K562 (cell line): ENCODE measurements around the gene AGO4.

Source experiments
- BHLHE40 ChIP-seq: IDR thresholded peaks from 2 replicates; pipeline ENCODE4 v1.6.1; 2011; ENCODE audit warnings: low read length, improper control_type of control experiment
- EP300 ChIP-seq: IDR thresholded peaks from 2 replicates; pipeline ENCODE4 v1.6.1; 2012; ENCODE audit warnings: low read length, improper control_type of control experiment
- NRF1 ChIP-seq, 2 experiments: fragments of 450-650 bp; IDR thresholded peaks in 1 of 2; conservative IDR thresholded peaks in 1 of 2; 2 replicates each; pipeline ENCODE4 v1.6.1; 2014; ENCODE audit warnings: mild to moderate bottlenecking in 2 of 2
- YY1 ChIP-seq, 3 experiments: IDR thresholded peaks; 2 replicates each; pipeline ENCODE4 v1.6.1; 2011; ENCODE audit warnings: low read length in 2 of 3, mild to moderate bottlenecking in 2 of 3, moderate library complexity in 2 of 3, borderline replicate concordance in 1 of 3, control low read depth in 1 of 3, low read depth in 1 of 3; ENCODE audit not compliant: insufficient read depth in 3 of 3, insufficient replicate concordance in 2 of 3, control insufficient read depth in 1 of 3, insufficient read length in 1 of 3; ENCODE audit errors: extremely low read depth in 1 of 3
- ZNF280B ChIP-seq: fragments of 250-450 bp; sonication (Bioruptor Pico); IDR thresholded peaks from 2 replicates; pipeline ENCODE4 v1.5.1; 2021; ENCODE audit warnings: mild to moderate bottlenecking
- TF ChIP-seq, protein P1 (sequence below), 3 experiments: IDR thresholded peaks in 2 of 3; conservative IDR thresholded peaks in 1 of 3; 2 replicates each; pipeline ENCODE4 v1.5.1; 2011 to 2012; ENCODE audit warnings: low read length in 3 of 3, mild to moderate bottlenecking in 3 of 3, control low read depth in 2 of 3, improper control_type of control experiment in 1 of 3, inconsistent platforms in 1 of 3, low read depth in 1 of 3, mixed read lengths in 1 of 3, moderate library complexity in 1 of 3; ENCODE audit not compliant: insufficient read depth in 2 of 3

GRCh38 chr1:35881850-35882273 lies 74.0 kb downstream of the AGO4 start:
- peak; percentile 76 for TF ChIP-seq BHLHE40
- no peak for TF ChIP-seq YY1 (IDR thresholded peaks at IDR 0.05; ENCODE audit: borderline replicate concordance in 1 of 3, control insufficient read depth in 1 of 3, extremely low read depth in 1 of 3, insufficient read depth in 3 of 3, insufficient read length in 1 of 3, insufficient replicate concordance in 2 of 3, low read depth in 1 of 3, low read length in 2 of 3)
- no peak for TF ChIP-seq NRF1 (conservative IDR thresholded peaks at IDR 0.05 in 1 of 2, IDR thresholded peaks at IDR 0.05 in 1 of 2)
- peak; percentile 75 for TF ChIP-seq EP300
- TF ChIP-seq ZNF280B (CRISPR knock-in tag) = no peak
- TF ChIP-seq, protein P1, sequence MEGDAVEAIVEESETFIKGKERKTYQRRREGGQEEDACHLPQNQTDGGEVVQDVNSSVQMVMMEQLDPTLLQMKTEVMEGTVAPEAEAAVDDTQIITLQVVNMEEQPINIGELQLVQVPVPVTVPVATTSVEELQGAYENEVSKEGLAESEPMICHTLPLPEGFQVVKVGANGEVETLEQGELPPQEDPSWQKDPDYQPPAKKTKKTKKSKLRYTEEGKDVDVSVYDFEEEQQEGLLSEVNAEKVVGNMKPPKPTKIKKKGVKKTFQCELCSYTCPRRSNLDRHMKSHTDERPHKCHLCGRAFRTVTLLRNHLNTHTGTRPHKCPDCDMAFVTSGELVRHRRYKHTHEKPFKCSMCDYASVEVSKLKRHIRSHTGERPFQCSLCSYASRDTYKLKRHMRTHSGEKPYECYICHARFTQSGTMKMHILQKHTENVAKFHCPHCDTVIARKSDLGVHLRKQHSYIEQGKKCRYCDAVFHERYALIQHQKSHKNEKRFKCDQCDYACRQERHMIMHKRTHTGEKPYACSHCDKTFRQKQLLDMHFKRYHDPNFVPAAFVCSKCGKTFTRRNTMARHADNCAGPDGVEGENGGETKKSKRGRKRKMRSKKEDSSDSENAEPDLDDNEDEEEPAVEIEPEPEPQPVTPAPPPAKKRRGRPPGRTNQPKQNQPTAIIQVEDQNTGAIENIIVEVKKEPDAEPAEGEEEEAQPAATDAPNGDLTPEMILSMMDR (IDR thresholded peaks at IDR 0.05 in 2 of 3, conservative IDR thresholded peaks at IDR 0.05 in 1 of 3; ENCODE audit: insufficient read depth in 2 of 3, low read depth in 1 of 3, low read length in 3 of 3) = no peak
